Kidney (tissue), 14 donors: ENCODE results near the gene METTL15. TPM values are rescaled to one million over a fixed set of nuclear protein-coding genes. Genes with fewer than 3 reads are reported as not detected.
A peak's percentile ranks its signal among the peaks of the same experiment; 100 is the strongest.

Source experiments
- DNase-seq, 5 donors: peaks; one replicate each; pipeline ENCODE4 v3.0.0-alpha.2; 2013 to 2020
- FAIRE-seq: peaks from 2 replicates; lab custom pipeline; 2012; peaks lifted over from hg19 to GRCh38; lab: Jason Lieb, UNC
- H3K27ac ChIP-seq, 2 donors: one replicate each; pipeline ENCODE4 v1.7.0; 2013; ENCODE audit warnings: low read depth in 2 of 2, low read length in 2 of 2, inconsistent platforms in 1 of 2
- H3K27me3 ChIP-seq: one replicate; pipeline ENCODE4 v1.7.1; 2013; ENCODE audit warnings: low read length, inconsistent platforms; ENCODE audit not compliant: control insufficient read depth, insufficient read depth
- H3K36me3 ChIP-seq, 3 donors: one replicate each; pipeline versions ENCODE4 v1.7.0 to v1.7.1; 2013; ENCODE audit warnings: low read length in 3 of 3, control low read depth in 1 of 3, inconsistent platforms in 1 of 3; ENCODE audit not compliant: insufficient read depth in 3 of 3, control insufficient read depth in 2 of 3
- H3K4me1 ChIP-seq, 3 donors: one replicate each; pipeline versions ENCODE4 v1.7.0 to v1.7.1; 2013; ENCODE audit warnings: low read length in 3 of 3, inconsistent platforms in 1 of 3, low read depth in 1 of 3; ENCODE audit not compliant: control insufficient read depth in 2 of 3, insufficient read depth in 2 of 3
- H3K4me3 ChIP-seq, 3 donors: one replicate each; pipeline versions ENCODE4 v1.7.0 to v1.8.1; 2013; ENCODE audit warnings: low read length in 3 of 3, control low read depth in 1 of 3, inconsistent platforms in 1 of 3
- H3K9ac ChIP-seq, 3 donors: one replicate each; pipeline versions ENCODE4 v1.7.0 to v1.7.1; 2013; ENCODE audit warnings: low read length in 3 of 3, control low read depth in 1 of 3, inconsistent platforms in 1 of 3
- H3K9me3 ChIP-seq, 3 donors: one replicate each; pipeline versions ENCODE4 v1.7.0 to v1.7.1; 2013; ENCODE audit warnings: low read length in 3 of 3, control low read depth in 1 of 3, inconsistent platforms in 1 of 3; ENCODE audit not compliant: control insufficient read depth in 2 of 3, insufficient read depth in 1 of 3
- intact Hi-C: fragments of 100-400 bp; cut with DNase I; formaldehyde crosslinking; loops from one replicate; pipeline ENCODE4 v1.11.1; 2022
- polyA plus RNA-seq: library from polyadenylated mRNA; stranded (reverse); fragments of 350-450 nt; fragmentation: Illumina TruSeq; extraction: RNeasy Lipid Tissue Mini Kit (QIAGEN cat#74804); gene quantifications from one replicate; pipeline ENCODE4 v1.2.3, GENCODE V29; 2014; ENCODE audit warnings: low read depth, low replicate concordance; ENCODE audit not compliant: insufficient read depth
- total RNA-seq: library from RNA; stranded (reverse); fragmentation: NEBNext Ultra II Directional; extraction: Animal tissue kit (Norgen Biotek cat#: 25700); gene quantifications from one replicate; pipeline ENCODE4 v1.2.1, GENCODE V29; 2021
- TF ChIP-seq, protein P1 (sequence below): IDR thresholded peaks from 3 replicates; pipeline ENCODE4 v1.5.1; 2012; ENCODE audit warnings: mild to moderate bottlenecking, moderate library complexity, borderline replicate concordance; ENCODE audit not compliant: insufficient read depth; ENCODE audit errors: extremely low read depth
- donor health status: control.
- donor health status: control.
- donor health status: control.
- donor health status: control.
- donor health status: control.
- donor health status: DM: yes; HTN: yes; CAD: no.
- donor health status: Normal renal cell carcinoma (clear cell type).

The METTL15 gene
- total and polyA plus RNA-seq, 2 donors from 2014 or later = 6.4 to 14.7 TPM

GRCh38 chr11:28343304-28344233 is 235.4 kb downstream of the METTL15 start:
- Histone ChIP-seq H3K9ac (no peak overlapping the region), H3K27me3 (no peaks in the 10 kb centered on the region), H3K36me3 (no peaks in the 10 kb centered on the region), H3K4me1 (no peaks in the 10 kb centered on the region), H3K9me3 (peaks cover 0 to 8% (median 2%) of the 10 kb centered on the region in 3 donors), H3K4me3 (no peak overlapping the region), H3K27ac (no peak overlapping the region)
- DNase-seq = peak in 1 of 5 donors; percentile 4
- TF ChIP-seq, protein P1, sequence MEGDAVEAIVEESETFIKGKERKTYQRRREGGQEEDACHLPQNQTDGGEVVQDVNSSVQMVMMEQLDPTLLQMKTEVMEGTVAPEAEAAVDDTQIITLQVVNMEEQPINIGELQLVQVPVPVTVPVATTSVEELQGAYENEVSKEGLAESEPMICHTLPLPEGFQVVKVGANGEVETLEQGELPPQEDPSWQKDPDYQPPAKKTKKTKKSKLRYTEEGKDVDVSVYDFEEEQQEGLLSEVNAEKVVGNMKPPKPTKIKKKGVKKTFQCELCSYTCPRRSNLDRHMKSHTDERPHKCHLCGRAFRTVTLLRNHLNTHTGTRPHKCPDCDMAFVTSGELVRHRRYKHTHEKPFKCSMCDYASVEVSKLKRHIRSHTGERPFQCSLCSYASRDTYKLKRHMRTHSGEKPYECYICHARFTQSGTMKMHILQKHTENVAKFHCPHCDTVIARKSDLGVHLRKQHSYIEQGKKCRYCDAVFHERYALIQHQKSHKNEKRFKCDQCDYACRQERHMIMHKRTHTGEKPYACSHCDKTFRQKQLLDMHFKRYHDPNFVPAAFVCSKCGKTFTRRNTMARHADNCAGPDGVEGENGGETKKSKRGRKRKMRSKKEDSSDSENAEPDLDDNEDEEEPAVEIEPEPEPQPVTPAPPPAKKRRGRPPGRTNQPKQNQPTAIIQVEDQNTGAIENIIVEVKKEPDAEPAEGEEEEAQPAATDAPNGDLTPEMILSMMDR = no peak
- intact Hi-C loops = no loop called here
- FAIRE-seq = no peak

DNA sequence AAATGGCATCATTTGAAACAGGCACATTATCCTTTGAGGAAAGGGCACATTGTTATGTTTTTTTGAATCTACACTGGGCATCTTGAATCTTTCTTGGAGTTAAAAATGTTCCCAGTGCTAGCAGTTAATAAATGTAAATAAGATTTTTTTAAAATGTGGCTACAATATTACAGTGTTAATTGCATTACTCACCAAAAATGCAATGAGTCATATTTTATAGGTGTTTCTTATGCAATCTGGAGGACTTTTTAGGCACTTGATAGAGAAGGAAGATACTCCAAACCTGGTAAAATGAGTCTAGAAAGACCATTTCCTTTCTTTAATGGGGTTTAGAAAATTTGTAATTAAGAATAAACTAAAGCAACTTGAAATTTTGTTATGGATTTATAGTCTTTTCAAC is 238.0 kb downstream of the METTL15 start:
- no peaks in the 10 kb centered on the region for H3K36me3 ChIP-seq
- TF ChIP-seq, protein P1 = no peak
- no peak overlapping the region for H3K4me3 ChIP-seq
- H3K9ac ChIP-seq = no peak overlapping the region
- H3K9me3 ChIP-seq = no peaks in the 10 kb centered on the region
- intact Hi-C loops = no loop called here
- FAIRE-seq (no peak), DNase-seq (no peak)
- no peak overlapping the region for H3K27ac ChIP-seq
- H3K4me1 ChIP-seq = no peaks in the 10 kb centered on the region
- H3K27me3 ChIP-seq = no peaks in the 10 kb centered on the region

DNA sequence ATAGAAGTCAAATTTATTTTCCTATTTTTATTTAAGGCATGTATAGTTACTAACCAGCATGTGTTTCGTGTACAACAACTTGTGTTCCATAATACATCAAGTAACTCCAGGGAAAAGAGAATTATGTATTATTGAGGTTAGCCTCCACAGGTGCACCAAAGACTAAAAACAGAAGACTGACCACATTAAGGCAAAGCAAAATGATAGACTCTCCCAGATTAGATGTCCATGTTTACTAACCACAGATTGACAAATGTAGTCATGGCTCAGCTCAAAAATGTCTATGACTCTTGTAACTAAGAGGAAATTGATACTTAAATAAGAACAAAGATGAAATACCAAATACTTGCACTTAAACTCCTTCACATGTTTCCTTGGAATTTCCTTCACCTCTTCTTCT is 238.5 kb downstream of the METTL15 start:
- Histone ChIP-seq H3K4me1 (no peaks in the 10 kb centered on the region), H3K36me3 (no peaks in the 10 kb centered on the region), H3K9me3 (no peaks in the 10 kb centered on the region), H3K27ac (no peak overlapping the region), H3K27me3 (no peaks in the 10 kb centered on the region), H3K4me3 (no peak overlapping the region), H3K9ac (no peak overlapping the region)
- intact Hi-C loops = no loop called here
- DNase-seq = no peak
- TF ChIP-seq, protein P1 = no peak
- FAIRE-seq = no peak
